PC-9 (cell line): ENCODE data around the gene MST1. TPM values are rescaled to one million over a fixed set of nuclear protein-coding genes. Genes with fewer than 3 reads are reported as not detected.

Experiments
- BruUV-seq: library from RNA; stranded (reverse); fragments of 400-500 nt; replicated peaks from 2 replicates; lab custom pipeline; 2021; lab: Mats Ljungman, UMichigan
- CTCF ChIA-PET: fragments of 300-600 bp; sonication (Branson Sonifier 250); formaldehyde crosslinking; loops from one replicate; lab custom pipeline; 2022; ENCODE audit warnings: antibody characterized with exemption; lab: Charles Lee
- POLR2A ChIA-PET: fragments of 300-600 bp; sonication (Branson Sonifier 250); formaldehyde crosslinking; loops from one replicate; lab custom pipeline; 2022; ENCODE audit warnings: antibody characterized with exemption; ENCODE audit not compliant: unreplicated experiment; lab: Charles Lee
- DNase-seq, 2 experiments: peaks; one replicate each; pipeline versions ENCODE4 v3.0.0 to v3.0.0-alpha.2; 2015 to 2022; ENCODE audit warnings: mixed read lengths in 1 of 2
- H2AFZ ChIP-seq: fragments of 200-600 bp; sonication (generic); 2 replicates; pipeline ENCODE4 v1.8.1; 2017; ENCODE audit warnings: antibody characterized with exemption
- H3F3A ChIP-seq: fragments of 200-600 bp; sonication (generic); 2 replicates; pipeline ENCODE4 v1.8.1; 2017; ENCODE audit warnings: antibody characterized with exemption, mild to moderate bottlenecking, low read depth; ENCODE audit not compliant: insufficient read depth
- H3K27ac ChIP-seq: fragments of 200-600 bp; sonication (generic); 2 replicates; pipeline ENCODE4 v1.6.1; 2016; ENCODE audit warnings: mixed run types
- H3K27me3 ChIP-seq: fragments of 200-600 bp; sonication (generic); 2 replicates; pipeline ENCODE4 v1.6.1; 2016; ENCODE audit warnings: low read depth, mixed run types; ENCODE audit not compliant: insufficient read depth
- H3K36me3 ChIP-seq: fragments of 200-600 bp; sonication (generic); 2 replicates; pipeline ENCODE4 v1.6.1; 2016; ENCODE audit warnings: low read depth, mixed run types
- H3K4me1 ChIP-seq: fragments of 200-600 bp; sonication (generic); replicated peaks from 2 replicates; pipeline ENCODE4 v1.6.1; 2016; ENCODE audit warnings: mixed run types; ENCODE audit not compliant: insufficient read depth
- H3K4me2 ChIP-seq: fragments of 200-600 bp; sonication (generic); 2 replicates; pipeline ENCODE4 v1.6.1; 2017; ENCODE audit warnings: mixed run types
- H3K4me3 ChIP-seq: fragments of 200-600 bp; sonication (generic); 2 replicates; pipeline ENCODE4 v1.6.1; 2016; ENCODE audit warnings: mixed run types
- H3K79me2 ChIP-seq: fragments of 200-600 bp; sonication (generic); 2 replicates; pipeline ENCODE4 v1.6.1; 2017; ENCODE audit warnings: low read depth, mixed run types
- H3K9me2 ChIP-seq: fragments of 200-600 bp; sonication (generic); 2 replicates; pipeline ENCODE4 v1.8.1; 2017; ENCODE audit warnings: mild to moderate bottlenecking; ENCODE audit not compliant: insufficient read depth
- H3K9me3 ChIP-seq: fragments of 200-600 bp; sonication (generic); 2 replicates; pipeline ENCODE4 v1.8.1; 2016; ENCODE audit warnings: low read depth; ENCODE audit not compliant: insufficient read depth
- H4K20me1 ChIP-seq: fragments of 200-600 bp; sonication (generic); 2 replicates; pipeline ENCODE4 v1.8.1; 2017; ENCODE audit not compliant: insufficient read depth
- EZH2 ChIP-seq: fragments of 200-600 bp; sonication (generic); IDR thresholded peaks from 2 replicates; pipeline ENCODE4 v1.8.0; 2017; ENCODE audit warnings: antibody characterized with exemption, low read depth
- intact Hi-C: fragments of 100-400 bp; cut with micrococcal nuclease; formaldehyde crosslinking; loops from one replicate; pipeline ENCODE4 v1.10.0; 2022; ENCODE audit not compliant: unreplicated experiment
- total RNA-seq: library from RNA; stranded (reverse); gene quantifications from 2 replicates; pipeline ENCODE4 v1.2.3, GENCODE V29; 2021
- TF ChIP-seq, protein P1 (sequence below): fragments of 200-600 bp; sonication (generic); conservative IDR thresholded peaks from 2 replicates; pipeline ENCODE4 v1.6.1; 2017; ENCODE audit warnings: mixed run types, antibody characterized with exemption, mild to moderate bottlenecking, moderate library complexity

Gene MST1
- total RNA-seq, 1 experiment from 2014 or later, result 10.4 TPM

DNA sequence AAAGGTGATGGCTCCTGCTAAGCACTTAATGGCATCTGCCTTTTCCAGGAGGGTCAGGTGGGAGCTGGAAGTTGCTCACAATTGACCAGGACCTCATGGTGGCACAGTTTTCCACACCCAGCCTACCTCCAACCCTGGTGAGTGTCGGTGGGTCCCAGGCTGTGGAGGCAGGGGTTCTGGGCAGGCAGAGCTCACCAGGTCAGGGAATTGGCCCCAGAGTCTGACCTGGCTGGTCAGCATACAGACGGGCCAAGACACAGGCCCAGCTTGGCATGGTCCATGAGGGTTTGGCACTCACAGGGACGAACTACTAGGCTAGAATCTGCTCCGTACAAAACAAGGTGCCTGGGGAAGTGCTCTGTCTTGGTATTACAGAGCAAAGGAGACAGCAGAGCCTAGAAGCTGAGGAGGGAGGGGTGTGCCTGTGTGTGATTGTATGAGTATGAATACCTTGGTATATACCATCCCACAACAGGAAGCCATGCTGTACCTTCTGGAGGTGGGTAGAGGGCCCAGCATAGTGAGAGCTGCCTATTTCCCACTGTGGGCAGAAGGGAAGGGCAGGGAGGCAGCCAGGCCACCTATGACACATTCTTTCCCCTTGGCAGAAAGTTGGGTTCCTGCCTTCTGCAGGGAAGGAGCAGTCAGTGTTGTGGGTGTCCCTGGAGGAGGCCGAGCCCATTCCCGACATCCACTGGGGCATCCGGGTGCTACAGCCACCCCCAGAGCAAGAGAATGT is 8.6 kb downstream of the MST1 start:
- no peaks in the 10 kb centered on the region for H3K4me1 ChIP-seq
- no peak for DNase-seq
- no peak overlapping the region for H3K4me3 ChIP-seq
- no TSS peak for BruUV-seq
- H3F3A ChIP-seq, result no peaks in the 10 kb centered on the region
- POLR2A ChIA-PET, result no interaction called here
- peaks cover under 1% of the 10 kb centered on the region; the same call in 1 of the 2 replicates for H3K79me2 ChIP-seq
- no peaks in the 10 kb centered on the region; the same call in 1 of the 2 replicates for H3K36me3 ChIP-seq
- no peak overlapping the region for H3K4me2 ChIP-seq
- no peak overlapping the region for H3K27ac ChIP-seq
- no peaks in the 10 kb centered on the region for H4K20me1 ChIP-seq
- no peaks in the 10 kb centered on the region for H3K27me3 ChIP-seq
- H2AFZ ChIP-seq, result no peak overlapping the region
- intact Hi-C loops, result no loop called here
- CTCF ChIA-PET, result no interaction called here
- H3K9me3 ChIP-seq, result no peaks in the 10 kb centered on the region
- no peaks in the 10 kb centered on the region for H3K9me2 ChIP-seq
- TF ChIP-seq EZH2, result no peak
- TF ChIP-seq, protein P1, sequence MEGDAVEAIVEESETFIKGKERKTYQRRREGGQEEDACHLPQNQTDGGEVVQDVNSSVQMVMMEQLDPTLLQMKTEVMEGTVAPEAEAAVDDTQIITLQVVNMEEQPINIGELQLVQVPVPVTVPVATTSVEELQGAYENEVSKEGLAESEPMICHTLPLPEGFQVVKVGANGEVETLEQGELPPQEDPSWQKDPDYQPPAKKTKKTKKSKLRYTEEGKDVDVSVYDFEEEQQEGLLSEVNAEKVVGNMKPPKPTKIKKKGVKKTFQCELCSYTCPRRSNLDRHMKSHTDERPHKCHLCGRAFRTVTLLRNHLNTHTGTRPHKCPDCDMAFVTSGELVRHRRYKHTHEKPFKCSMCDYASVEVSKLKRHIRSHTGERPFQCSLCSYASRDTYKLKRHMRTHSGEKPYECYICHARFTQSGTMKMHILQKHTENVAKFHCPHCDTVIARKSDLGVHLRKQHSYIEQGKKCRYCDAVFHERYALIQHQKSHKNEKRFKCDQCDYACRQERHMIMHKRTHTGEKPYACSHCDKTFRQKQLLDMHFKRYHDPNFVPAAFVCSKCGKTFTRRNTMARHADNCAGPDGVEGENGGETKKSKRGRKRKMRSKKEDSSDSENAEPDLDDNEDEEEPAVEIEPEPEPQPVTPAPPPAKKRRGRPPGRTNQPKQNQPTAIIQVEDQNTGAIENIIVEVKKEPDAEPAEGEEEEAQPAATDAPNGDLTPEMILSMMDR, result no peak

DNA sequence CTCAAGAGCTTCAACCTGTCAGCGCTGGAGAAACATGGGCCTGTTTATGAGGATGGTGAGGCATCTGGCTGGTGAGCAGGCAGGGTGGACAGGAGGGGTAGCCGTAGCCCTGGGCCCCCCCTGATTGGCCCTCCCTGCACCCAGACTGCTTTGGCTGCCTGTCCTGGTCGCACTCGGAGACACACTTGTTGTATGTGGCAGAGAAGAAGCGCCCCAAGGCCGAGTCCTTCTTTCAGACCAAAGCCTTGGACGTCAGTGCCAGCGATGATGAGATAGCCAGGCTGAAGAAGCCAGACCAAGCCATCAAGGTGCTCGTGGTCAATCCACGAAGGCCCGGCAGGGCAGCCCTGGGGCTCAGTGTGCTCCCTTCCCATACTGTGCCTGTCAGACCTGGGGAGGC is 13.4 kb downstream of the MST1 start:
- TSS peak; percentile 15 for BruUV-seq
- no peak overlapping the region for H3K27ac ChIP-seq
- no peak for TF ChIP-seq EZH2
- TF ChIP-seq, protein P1, result no peak
- H3K27me3 ChIP-seq, result no peaks in the 10 kb centered on the region
- no peaks in the 10 kb centered on the region for H3K9me3 ChIP-seq
- no peak for DNase-seq
- H3K4me1 ChIP-seq, result peaks cover 14% of the 10 kb centered on the region
- no peak overlapping the region for H3K4me3 ChIP-seq
- ChIA-PET POLR2A (no interaction called here), CTCF (interaction anchor here (0.6 kb wide), 1 partner anchor 505 kb away, joined by 3 read pairs; no protein-coding TSS in a partner anchor)
- no peaks in the 10 kb centered on the region for H3K9me2 ChIP-seq
- peaks cover 21% of the 10 kb centered on the region; the same call in 1 of the 2 replicates for H3K79me2 ChIP-seq
- intact Hi-C loops, result no loop called here
- H3K4me2 ChIP-seq, result no peak overlapping the region
- peaks cover 8% of the 10 kb centered on the region; the same call in 1 of the 2 replicates for H3F3A ChIP-seq
- H3K36me3 ChIP-seq, result no peaks in the 10 kb centered on the region; the same call in 1 of the 2 replicates
- H4K20me1 ChIP-seq, result peaks cover 6% of the 10 kb centered on the region; the same call in 1 of the 2 replicates
- no peak overlapping the region for H2AFZ ChIP-seq

DNA sequence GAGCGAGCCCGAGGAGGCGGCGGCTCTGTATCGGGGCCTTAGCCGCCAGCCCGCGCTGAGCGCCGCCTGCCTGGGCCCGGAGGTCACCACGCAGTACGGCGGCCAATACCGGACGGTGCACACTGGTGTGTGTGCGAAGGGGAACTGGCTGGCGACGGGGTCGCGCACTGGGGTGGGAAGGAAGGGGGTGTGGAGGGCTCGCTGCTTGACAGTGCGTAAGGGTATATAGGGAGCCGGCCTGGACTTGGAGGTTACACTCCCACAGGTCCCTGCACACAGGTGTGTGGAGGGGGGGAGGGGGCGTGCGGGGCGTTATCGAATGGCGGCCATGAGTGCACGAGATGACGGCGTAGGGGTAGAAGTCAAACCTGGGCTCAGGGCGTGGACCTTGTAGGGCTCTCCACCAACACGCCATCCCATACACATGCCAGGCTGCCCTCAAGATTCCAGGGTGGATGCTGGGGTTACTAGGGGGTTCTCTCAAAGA is 14.7 kb downstream of the MST1 start:
- Histone ChIP-seq H3K9me2 (no peaks in the 10 kb centered on the region), H3K4me2 (peak overlapping the region; percentile 79), H3F3A (peaks cover 8% of the 10 kb centered on the region; the same call in 1 of the 2 replicates), H3K27me3 (no peaks in the 10 kb centered on the region), H4K20me1 (peaks cover 7% of the 10 kb centered on the region; the same call in 1 of the 2 replicates), H3K36me3 (no peaks in the 10 kb centered on the region; the same call in 1 of the 2 replicates), H3K27ac (no peak overlapping the region), H3K79me2 (peaks cover 21% of the 10 kb centered on the region; the same call in 1 of the 2 replicates), H2AFZ (peak overlapping the region; percentile 83), H3K4me1 (peaks cover 14% of the 10 kb centered on the region), H3K9me3 (no peaks in the 10 kb centered on the region), H3K4me3 (peak overlapping the region; percentile 86)
- TF ChIP-seq EZH2, result no peak
- TF ChIP-seq, protein P1, result no peak
- ChIA-PET CTCF (no interaction called here), POLR2A (interaction anchor here (0.6 kb wide), 1 partner anchor 148 kb away, joined by 3 read pairs; no protein-coding TSS in a partner anchor)
- DNase-seq, result no peak
- no TSS peak for BruUV-seq
- intact Hi-C loops, result loop anchor here (1.0 to 5.0 kb wide), 4 partner anchors 72 to 327 kb away; no protein-coding TSS in a partner anchor
